ENCODE data around the gene STK25. TPM values are rescaled to one million over a fixed set of nuclear protein-coding genes. Genes with fewer than 3 reads are reported as not detected.
"Not testable (repeated sequence)": the region's sequence is repeated elsewhere in the genome, so short reads cannot be mapped to it uniquely, and the experiment has no call there.

Gene STK25
- total and polyA plus RNA-seq, 2 of the 8 experiments (the other 6 are each of a cell fraction or from before 2014, with no cell fraction given), result 159 to 546 TPM

- no peak for TF ChIP-seq SAP30 (IDR thresholded peaks at IDR 0.05; ENCODE audit: insufficient read depth, insufficient replicate concordance, low read length)
- TF ChIP-seq, protein P1, sequence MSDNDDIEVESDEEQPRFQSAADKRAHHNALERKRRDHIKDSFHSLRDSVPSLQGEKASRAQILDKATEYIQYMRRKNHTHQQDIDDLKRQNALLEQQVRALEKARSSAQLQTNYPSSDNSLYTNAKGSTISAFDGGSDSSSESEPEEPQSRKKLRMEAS (IDR thresholded peaks at IDR 0.05), result no peak
- no peak for TF ChIP-seq SIRT6 (IDR thresholded peaks at IDR 0.05; ENCODE audit: low read length)
- no peak for TF ChIP-seq CHD1 (IDR thresholded peaks at IDR 0.05; ENCODE audit: low read depth, low read length)
- TF ChIP-seq KDM5A (IDR thresholded peaks at IDR 0.05; ENCODE audit: low read length), result no peak
- TF ChIP-seq EGR1 (IDR thresholded peaks at IDR 0.05; ENCODE audit: borderline replicate concordance, low read depth, low read length), result no peak
Measured at GRCh38 chr2:241530571-241530970, 22.2 kb upstream of the STK25 start (continued).

- H4K91ac ChIP-seq (replicated peaks; ENCODE audit: insufficient read length, low read length); H3K4me1 ChIP-seq (replicated peaks in 1 of 4; ENCODE audit: control insufficient read depth in 3 of 4, insufficient read depth in 4 of 4, low read length in 3 of 4); CTCF ChIA-PET (ENCODE audit: partially characterized antibody); H2BK15ac ChIP-seq (ENCODE audit: low read length); H2BK120ac ChIP-seq (replicated peaks; ENCODE audit: low read depth, low read length); H2BK20ac ChIP-seq (ENCODE audit: low read length); H3K56ac ChIP-seq (replicated peaks; ENCODE audit: insufficient read length, low read depth, low read length); H3K14ac ChIP-seq (ENCODE audit: insufficient read length); H4K8ac ChIP-seq (ENCODE audit: extremely low read depth, insufficient read depth, low read length); H3K9ac ChIP-seq (replicated peaks in 1 of 4; ENCODE audit: extremely low read depth in 1 of 4, low read depth in 3 of 4, low read length in 3 of 4); H3K79me2 ChIP-seq (ENCODE audit: control insufficient read depth in 1 of 2, insufficient read depth in 2 of 2, low read length in 2 of 2); H3K23me2 ChIP-seq (ENCODE audit: low read depth, low read length); H3K27me3 ChIP-seq (replicated peaks in 1 of 4; ENCODE audit: control insufficient read depth in 3 of 4, extremely low read depth in 1 of 4, insufficient read depth in 3 of 4, low read length in 3 of 4); H3K9me3 ChIP-seq (ENCODE audit: insufficient read depth in 2 of 2, low read depth in 1 of 2, low read length in 1 of 2); H3K27ac ChIP-seq (ENCODE audit: low read depth, low read length); H3K79me1 ChIP-seq (ENCODE audit: low read depth, low read length); H2BK12ac ChIP-seq (ENCODE audit: low read depth, low read length); H2AFZ ChIP-seq (ENCODE audit: low read length); H3K4me3 ChIP-seq (ENCODE audit: extremely low read depth in 1 of 4, insufficient read depth in 2 of 4, low read depth in 3 of 4, low read length in 4 of 4); H3K36me3 ChIP-seq (ENCODE audit: control insufficient read depth in 2 of 4, insufficient read depth in 4 of 4, low read length in 3 of 4); H3K23ac ChIP-seq (ENCODE audit: insufficient read length); POLR2A ChIA-PET (ENCODE audit: partially characterized antibody); H3K4me2 ChIP-seq (ENCODE audit: insufficient read depth in 1 of 2, low read depth in 2 of 2, low read length in 2 of 2); H4K20me1 ChIP-seq (replicated peaks in 1 of 2; ENCODE audit: control insufficient read depth in 1 of 2, insufficient read depth in 2 of 2, low read length in 2 of 2); H3K18ac ChIP-seq (ENCODE audit: extremely low read depth, low read length); FAIRE-seq; H4K5ac ChIP-seq (ENCODE audit: insufficient read length, low read depth, low read length); H2AK5ac ChIP-seq (ENCODE audit: low read depth, low read length); H2BK5ac ChIP-seq (ENCODE audit: low read depth, low read length); DNase-seq (ENCODE audit: low read depth in 1 of 2, low spot score in 2 of 2); H3K4ac ChIP-seq (replicated peaks; ENCODE audit: insufficient read length, low read depth, low read length): not testable (repeated sequence)
- WGBS, 2 experiments (ENCODE audit: extremely low coverage in 1 of 2, insufficient coverage in 1 of 2, insufficient read length in 1 of 2, insufficient replicate concordance in 2 of 2, low coverage in 1 of 2, low lambda C conversion rate in 2 of 2, missing lambda C conversion rate in 1 of 2), result 88% methylated on average over 31 of the region's 31 CpGs; no CpG with 5 or more reads in 1 of the 2 experiments
Measured at GRCh38 chr2:241525818-241526780, 17.7 kb upstream of the STK25 start.
